HuH-7 (cell line): Measurements from ENCODE around the gene CST6.
A peak's percentile ranks its signal among the peaks of the same experiment; 100 is the strongest.

Experiments
- DNase-seq: peaks from one replicate; pipeline ENCODE4 v3.0.0; 2011; ENCODE audit warnings: low spot score

The CST6 gene

DNA sequence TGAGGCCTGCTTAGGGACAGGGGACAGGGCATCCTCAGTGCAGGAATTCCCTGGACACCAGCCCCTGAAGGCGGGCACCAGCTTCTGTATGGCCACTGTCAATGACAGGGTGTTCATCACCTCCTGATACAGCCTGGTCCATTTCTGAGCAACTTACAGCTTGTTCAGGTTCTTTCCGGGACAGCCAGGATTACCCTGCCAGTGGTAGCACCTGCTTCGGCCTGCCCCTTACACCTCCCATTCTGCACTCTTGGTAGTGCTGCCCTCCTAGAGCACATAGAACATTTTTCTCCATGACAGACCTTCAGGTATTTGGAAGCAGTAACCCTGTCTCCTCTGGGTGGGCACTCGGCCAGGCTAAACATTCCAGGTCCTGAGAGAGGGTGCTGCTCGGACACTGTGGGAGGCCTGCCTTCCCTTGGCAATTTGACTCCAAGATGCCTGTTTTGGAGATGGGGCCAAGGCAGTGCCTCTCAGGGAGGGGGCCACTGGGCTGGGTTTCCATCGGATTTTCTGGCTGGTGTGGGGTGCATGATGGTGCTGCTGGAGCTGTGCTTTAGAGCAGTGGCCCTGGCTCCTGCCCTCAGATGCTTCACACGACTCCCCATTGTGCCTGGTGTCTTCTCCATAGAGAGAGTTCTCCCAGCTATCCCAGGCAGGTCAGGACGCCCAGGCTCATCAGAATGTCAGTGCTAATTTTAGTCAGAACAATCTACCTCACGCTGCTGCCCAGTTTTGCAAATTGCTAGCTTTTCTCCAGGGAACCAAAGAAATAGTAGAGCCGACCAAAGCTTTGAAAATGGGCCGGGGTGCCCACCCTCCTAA lies 35.9 kb downstream of the CST6 start:
- no peak for DNase-seq

DNA sequence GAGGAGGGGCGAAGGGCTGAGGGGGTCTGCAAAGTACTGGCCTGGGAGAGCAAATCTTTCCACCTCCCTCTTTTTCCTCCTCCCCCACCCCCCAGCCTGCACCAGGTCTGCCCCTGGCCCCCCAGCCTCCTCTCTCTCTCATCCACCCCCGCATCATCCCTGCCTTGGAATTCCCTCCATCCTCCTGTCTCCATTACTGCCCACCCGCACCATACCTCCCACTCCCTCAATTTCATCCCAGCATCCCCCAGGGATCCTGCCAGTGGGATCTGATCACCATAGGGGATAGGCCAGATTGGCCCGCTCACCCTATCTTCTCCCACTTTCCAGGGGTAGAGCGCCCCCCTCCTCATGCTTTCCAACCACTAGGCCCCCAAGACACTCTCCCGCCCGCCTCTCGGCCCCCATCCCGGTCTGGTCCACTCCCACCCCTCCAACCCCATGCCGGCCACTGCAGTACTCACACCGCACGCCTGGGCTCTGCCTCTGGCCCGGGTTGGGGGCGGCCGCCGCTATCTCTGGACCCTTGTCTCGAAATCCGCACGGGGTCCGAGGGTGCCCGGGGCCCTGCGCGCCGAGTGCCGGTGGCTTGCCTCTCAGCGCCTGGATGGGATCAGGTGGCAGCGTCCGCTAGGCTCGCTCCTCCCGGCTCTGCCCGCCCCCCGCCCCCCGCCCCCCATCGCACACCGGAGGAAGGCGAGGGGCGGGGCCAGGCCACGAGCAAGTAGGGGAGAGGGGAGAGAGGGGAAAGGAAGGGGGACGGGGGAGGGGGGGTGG lies 36.9 kb downstream of the CST6 start, which contains the start of gene GAL3ST3:
GAL3ST3 (minus strand) TSS at position 615 of the 777 bp plus-strand sequence. CDS start 3,746 bp downstream, outside the sequence.
- DNase-seq = no peak

DNA sequence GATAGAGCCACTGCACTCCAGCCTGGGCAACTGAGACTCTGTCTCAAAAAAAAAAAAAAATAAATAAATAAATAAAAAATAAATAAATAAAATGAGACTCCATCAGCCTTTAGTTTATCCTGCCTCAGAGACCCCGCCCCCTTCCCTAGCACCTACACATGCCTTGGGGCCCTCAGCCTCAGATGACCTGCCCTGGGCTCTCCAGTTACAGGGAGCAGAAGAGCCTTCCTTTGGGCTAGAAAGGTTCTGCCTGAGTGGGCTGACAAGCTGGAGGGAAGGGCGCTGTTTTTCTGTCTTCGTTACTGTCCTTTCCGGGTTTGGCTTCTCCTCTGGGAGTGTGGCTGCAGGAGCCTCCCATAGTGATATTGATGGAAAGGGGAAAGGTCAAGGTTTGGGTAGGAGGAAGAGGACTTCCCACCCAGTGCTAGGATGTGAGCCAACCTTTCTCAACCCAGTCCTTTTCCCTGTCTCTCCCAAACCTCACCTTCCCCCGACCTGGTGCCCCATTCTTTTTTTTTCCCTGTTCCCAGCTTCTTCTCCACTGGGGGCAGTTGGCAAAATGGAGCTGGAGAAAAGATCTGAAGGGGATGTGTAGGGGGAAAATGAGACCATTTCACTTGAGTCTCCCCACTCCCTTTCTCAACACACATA lies 38.9 kb downstream of the CST6 start:
- peak; percentile 36 for DNase-seq

DNA sequence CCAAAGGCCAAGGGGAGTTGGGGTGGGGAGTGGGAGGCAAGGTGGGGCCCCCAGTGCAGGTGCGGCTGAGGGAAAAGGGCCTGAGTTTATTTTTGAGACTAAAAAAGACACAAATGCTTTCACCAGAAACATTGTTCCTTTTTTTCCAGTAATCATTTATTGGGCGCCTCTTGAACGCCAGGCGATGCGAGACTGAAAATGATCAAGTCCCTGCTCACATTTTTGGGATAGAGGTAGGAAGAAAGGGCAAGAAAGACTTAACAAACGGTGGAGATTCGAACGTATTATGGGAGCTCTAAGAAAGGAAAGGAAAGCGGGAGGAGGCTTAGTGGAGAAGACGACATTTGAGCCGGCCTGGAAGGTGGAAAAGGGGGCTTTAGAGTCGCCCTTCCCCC lies 39.6 kb downstream of the CST6 start:
- DNase-seq = no peak

DNA sequence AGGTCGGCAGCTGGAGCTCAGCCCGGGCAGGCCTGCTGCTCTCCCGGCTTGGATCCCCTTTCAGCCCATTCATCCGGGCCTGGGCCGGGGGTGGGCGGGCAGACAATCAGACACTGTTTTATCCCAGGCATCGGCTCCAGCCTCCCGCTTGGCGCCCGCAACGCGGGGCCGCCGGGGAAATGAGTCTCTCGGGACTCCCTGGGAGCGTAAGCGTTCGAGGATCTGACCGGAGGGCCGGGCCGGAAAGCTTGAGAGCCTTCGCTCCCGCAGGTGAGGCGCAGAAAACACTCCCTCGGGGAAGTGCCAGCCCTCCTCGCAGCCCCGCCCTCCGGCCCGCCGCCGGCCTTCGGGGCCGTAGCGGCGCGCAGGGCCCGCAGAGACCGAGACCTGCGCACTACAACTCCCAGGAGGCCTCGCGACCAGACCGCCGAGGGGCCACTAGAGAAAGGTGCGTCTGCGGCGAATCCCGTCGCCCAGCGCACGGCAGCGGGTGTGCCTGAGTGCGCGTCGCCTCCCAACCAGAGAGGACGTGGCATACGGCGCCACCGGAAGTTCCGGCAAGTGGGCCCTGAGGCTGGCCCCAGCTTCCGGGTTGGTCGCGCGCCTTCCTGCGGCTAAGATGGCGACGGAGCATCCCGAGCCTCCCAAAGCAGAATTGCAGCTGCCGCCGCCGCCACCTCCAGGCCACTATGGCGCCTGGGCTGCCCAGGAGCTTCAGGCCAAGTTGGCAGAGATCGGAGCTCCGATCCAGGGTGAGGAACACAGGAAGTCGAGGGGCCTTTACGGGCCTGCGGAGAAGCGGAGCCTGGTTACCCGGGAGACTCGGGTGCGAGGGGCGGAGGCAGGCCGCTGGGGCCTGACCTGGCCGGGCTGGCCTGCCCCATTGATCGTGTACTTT lies 40.2 kb downstream of the CST6 start, which contains the start of gene SF3B2:
SF3B2 (plus strand) TSS at position 599 of the 898 bp plus-strand sequence; CDS start at position 620, 21 bp downstream.
- peak; percentile 91 for DNase-seq

DNA sequence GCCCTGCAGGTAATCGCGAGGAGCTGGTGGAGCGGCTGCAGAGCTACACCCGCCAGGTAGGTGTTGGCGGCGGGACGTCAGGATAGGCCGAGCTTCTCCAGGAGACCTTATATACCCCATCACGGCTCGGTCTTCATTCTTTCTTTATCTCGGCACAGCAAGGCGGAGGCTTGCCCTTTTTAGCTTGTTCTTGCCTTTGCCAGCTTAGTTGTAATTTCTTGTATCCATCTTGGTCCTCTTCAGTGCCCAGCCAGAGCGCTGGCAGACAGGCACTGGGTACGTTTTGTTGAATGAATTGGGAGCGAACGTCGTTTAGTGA lies 40.8 kb downstream of the CST6 start:
- DNase-seq = no peak

DNA sequence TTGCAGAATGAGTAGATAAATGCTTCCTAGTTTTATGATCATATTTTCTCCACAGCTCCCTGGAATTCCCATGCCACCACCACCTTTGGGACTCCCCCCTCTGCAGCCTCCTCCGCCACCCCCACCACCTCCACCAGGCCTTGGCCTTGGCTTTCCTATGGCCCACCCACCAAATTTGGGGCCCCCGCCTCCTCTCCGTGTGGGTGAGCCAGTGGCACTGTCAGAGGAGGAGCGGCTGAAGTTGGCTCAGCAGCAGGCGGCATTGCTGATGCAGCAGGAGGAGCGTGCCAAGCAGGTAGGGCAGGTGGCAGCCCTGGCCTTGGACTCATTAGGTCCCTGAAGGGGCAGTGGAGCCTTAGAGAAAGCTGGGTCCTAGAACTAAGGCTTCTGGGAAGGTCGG lies 43.2 kb downstream of the CST6 start:
- DNase-seq = no peak

DNA sequence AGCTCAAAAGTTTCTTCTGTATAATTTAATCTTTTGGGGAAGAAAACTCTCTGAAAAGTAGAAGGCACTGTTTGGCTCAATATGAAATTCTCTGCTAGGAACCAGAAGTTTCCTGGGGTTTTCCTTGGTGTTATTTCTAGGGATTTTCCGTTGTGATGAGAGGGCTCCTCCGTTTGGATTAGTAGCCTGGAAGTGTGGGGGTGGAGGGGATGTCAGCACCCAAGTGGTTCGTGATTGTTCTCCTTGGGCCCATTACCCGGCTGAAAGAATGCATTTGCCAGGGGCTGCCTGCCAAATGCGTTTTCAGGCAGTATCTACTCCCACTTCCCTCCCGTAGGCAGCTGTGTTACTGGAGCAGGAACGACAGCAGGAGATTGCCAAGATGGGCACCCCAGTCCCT lies 44.7 kb downstream of the CST6 start:
- DNase-seq = no peak

DNA sequence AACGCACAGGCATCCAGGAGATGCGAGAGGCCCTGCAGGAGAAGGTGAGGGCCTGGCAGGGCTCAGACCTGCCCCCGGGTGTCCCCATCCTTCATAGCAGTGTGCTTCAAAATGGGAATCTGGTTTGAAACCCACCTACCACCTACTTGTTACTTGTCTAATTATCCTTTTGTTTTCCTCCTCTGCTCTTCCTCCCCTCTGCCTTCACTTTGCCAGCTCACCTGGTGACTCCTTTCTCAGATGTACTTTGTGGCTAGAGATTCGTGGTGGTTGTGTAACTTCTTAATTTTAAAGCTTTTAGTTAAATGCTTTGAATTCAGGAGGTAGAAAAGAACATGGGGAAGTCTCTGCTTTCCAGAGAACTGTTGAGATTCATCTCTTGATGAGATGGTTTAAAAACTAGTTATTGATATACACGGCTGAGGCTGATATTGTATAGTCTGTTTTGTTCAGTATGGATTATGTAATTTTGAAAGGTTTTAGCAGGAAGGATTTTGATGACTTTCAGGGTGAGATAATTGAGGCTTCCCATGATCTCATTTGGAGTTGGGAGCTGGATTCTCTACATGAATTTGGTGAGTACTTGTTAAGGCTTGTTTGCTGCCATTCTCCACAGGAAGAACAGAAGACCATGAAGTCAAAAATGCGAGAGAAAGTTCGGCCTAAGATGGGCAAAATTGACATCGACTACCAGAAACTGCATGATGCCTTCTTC lies 48.3 kb downstream of the CST6 start:
- no peak for DNase-seq

DNA sequence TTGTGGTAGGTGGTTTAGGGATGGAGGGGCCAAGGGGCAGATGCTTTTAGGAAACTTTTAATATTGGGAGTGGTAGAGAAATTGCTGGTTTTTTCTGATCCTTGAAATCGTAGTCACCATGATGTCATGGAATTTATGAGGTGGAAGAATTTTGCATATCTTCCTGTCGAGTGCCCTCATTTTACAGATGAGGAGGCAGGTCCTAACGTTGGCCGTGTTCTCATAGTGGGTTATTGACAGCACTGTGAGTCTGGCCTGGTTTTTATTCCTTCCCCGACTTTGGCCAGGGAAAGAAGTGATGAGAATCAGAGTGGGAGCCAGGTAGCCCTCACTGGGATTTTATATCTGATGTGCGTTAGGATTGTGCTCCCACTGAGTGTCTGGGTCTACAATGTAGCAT lies 49.5 kb downstream of the CST6 start:
- DNase-seq = no peak

DNA sequence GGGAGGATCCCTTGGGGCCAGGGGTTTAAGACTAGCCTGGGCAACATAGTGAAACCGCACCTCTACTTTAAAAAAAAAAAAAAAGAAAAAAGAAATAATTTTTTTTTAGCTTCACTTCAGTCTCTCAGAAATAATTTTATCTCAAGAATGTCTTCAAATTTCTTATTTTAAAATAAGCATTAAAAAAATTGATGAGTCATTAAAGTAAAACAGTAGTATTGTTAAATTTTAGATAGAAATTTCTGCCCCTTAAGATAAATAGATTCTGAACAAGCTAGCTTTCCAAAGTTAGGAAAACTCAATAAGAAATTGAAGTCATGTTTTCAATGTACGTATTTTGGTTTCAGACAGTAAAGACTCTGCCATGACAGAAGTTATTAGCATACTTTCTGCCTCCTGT lies 50.6 kb downstream of the CST6 start:
- DNase-seq = no peak
